IPS-18a (cell line): ENCODE measurements around the gene GABARAPL2.

Experiments
- H3K27ac ChIP-seq: one replicate; pipeline ENCODE4 v1.5.1; 2013; ENCODE audit warnings: low read length
- H3K27me3 ChIP-seq: one replicate; pipeline ENCODE4 v1.6.1; 2013; ENCODE audit warnings: mild to moderate bottlenecking, low read length; ENCODE audit not compliant: control insufficient read depth, insufficient read depth
- H3K36me3 ChIP-seq: one replicate; pipeline ENCODE4 v1.6.1; 2013; ENCODE audit warnings: low read depth, low read length; ENCODE audit not compliant: control insufficient read depth
- H3K4me1 ChIP-seq: one replicate; pipeline ENCODE4 v1.6.1; 2013; ENCODE audit warnings: low read depth, low read length; ENCODE audit not compliant: control insufficient read depth
- H3K4me3 ChIP-seq: one replicate; pipeline ENCODE4 v1.5.1; 2013; ENCODE audit warnings: low read length
- H3K9ac ChIP-seq: one replicate; pipeline ENCODE4 v1.6.1; 2013; ENCODE audit warnings: mild to moderate bottlenecking, low read length, moderate library complexity
- H3K9me3 ChIP-seq: one replicate; pipeline ENCODE4 v1.6.1; 2013; ENCODE audit warnings: low read depth, low read length; ENCODE audit not compliant: control insufficient read depth

The GABARAPL2 gene

DNA sequence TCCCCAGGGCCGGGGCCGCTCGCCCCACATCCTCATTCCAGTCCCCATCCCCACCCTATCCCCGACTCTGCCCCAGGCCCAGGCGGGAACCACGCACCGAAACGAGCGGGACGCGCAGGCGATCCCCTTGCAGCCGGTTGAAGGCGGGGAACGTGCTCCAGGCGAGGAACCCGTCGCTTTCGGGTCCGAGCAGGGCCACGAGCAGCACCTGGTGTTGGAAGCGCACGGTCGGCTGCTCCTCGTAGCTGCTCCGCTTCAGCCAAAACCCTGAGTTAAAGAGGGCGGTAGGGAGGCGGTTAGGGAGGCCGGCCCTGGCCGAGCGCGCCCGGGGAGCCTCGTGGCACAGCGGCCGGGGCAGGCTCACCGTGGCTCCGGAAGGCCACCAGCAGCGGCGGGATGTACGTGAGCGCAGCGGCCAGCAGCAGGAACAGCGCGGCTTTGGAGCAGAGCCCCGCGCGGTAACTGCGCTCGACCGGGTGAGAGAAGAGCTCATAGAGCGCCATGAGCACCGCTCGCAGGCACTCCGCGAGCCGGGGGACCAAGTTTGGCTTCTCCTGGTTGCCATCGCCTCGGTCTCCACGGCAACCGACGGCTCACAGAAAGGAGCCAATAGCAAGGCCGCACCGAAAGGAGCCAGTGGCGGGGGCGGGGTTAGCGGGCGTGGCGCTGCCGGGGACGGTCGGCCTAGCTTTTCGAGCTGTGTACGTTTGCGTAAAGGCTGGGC is 10.3 kb upstream of the GABARAPL2 start, which contains the start of gene TMEM231:
TMEM231 (minus strand) TSS at position 546 of the 724 bp plus-strand sequence; CDS start at position 503, 43 bp downstream.
- no peaks in the 10 kb centered on the region for H3K27me3 ChIP-seq
- H3K27ac ChIP-seq = peak within 1 kb of the TSS; percentile 61

DNA sequence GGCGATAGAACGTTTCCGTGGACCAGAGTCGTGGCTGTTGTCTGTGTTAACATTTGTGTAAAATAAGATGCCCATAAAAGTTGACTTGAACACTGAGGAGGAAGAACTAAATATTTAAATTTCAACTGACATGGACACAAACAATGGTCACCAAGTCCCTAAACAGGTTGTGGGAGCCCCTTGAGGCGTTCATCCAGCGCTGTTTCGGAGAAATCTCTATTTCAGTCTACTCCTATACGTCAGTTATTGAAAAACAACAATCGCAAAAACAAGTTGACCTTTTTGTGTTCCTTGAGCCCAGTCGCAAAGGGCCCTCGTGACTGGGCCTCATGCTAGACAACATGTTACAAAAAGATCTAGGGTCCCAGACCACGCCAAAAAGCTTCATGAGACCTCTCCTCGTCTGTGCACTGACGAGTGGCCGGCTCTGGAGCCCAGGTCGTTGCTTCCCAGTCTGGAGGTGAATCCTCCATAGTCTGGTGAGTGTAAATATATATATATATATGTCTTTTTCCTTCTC is 9.7 kb upstream of the GABARAPL2 start:
- Histone ChIP-seq H3K27ac (no peak overlapping the region), H3K9ac (no peak overlapping the region)

More for the DNA sequence above, 10.3 kb upstream of the GABARAPL2 start, which contains the start of gene TMEM231:
- H3K9ac ChIP-seq = peak within 1 kb of the TSS; percentile 85
- H3K4me1 ChIP-seq = peaks cover 18% of the 10 kb centered on the region
- H3K9me3 ChIP-seq = no peaks in the 10 kb centered on the region
- peak within 1 kb of the TSS; percentile 94 for H3K4me3 ChIP-seq
- H3K36me3 ChIP-seq = no peaks in the 10 kb centered on the region

DNA sequence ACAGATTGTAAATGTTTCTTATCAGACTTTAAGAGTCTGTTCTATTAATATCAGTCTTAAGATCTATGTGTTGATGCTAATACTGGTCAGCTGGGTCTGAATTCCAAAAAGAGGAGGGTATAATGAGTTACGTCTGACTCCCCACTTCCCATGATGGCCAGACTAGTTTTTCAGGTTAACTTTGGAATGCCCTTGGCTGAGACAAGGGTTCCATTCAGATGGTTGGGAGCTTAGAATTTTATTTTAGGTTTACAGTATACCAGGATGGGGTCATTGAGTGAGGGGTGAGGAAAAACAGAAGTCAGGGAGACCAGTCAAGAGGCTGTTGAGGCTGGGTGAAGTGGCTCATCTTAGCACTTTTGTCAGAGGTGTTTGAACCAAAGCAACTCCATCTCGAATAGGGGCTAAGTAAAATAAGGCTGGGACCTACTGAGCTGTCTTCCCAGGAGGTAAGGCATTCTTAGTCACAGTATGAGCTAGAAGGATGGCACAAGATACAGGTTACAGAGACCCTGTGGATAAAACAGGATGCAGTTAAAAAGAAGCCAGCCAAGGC is 7.3 kb upstream of the GABARAPL2 start:
- H3K4me1 ChIP-seq = peaks cover 21% of the 10 kb centered on the region

More for the DNA sequence above, 9.7 kb upstream of the GABARAPL2 start:
- no peaks in the 10 kb centered on the region for H3K9me3 ChIP-seq
- H3K27me3 ChIP-seq = no peaks in the 10 kb centered on the region
- peak overlapping the region; percentile 94 for H3K4me3 ChIP-seq
- H3K36me3 ChIP-seq = no peaks in the 10 kb centered on the region
- H3K4me1 ChIP-seq = peaks cover 18% of the 10 kb centered on the region

DNA sequence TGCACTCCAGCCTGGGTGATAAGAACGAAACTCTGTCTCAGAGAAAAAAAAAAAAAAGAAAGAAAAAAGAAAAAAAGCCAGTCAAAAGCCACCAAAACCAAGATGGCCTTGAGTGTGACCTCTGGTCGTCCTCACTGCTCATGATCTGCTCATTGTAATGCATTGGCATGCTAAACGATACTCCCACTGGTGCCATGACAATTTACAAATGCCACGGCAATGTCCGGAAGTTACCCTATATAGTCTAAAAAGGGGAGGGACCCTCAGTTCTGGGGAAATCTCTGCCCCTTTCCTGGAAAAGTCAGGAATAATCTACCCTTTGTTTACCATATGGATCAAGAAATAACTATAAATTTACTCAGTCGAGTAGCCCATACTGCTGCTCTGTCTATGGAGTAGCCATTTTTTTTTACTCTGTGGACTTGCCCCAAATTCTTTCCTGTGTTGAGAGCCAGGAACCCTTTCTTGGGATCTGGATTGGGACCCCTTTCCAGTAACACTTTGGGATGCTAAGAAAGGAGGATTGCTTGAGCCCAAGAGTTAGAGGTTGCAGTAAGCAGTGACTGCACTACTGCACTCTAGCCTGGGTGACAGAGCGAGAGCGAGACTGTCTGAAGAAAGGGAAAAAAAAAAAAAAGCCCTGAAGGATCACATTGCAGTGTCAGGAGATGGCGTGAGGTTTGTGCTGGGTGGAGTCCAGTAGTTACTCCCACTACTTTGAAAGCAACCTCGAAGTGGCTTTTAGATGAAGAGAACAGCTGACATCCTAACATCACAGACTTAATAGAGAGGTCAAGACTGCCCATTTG is 6.4 kb upstream of the GABARAPL2 start:
- Histone ChIP-seq H3K9me3 (no peaks in the 10 kb centered on the region), H3K27ac (peak overlapping the region; percentile 33), H3K9ac (peak overlapping the region; percentile 12), H3K4me1 (peaks cover 25% of the 10 kb centered on the region), H3K4me3 (no peak overlapping the region), H3K36me3 (no peaks in the 10 kb centered on the region), H3K27me3 (no peaks in the 10 kb centered on the region)

More for the DNA sequence above, 7.3 kb upstream of the GABARAPL2 start:
- Histone ChIP-seq H3K9ac (no peak overlapping the region), H3K9me3 (no peaks in the 10 kb centered on the region), H3K27ac (no peak overlapping the region), H3K36me3 (no peaks in the 10 kb centered on the region), H3K4me3 (no peak overlapping the region), H3K27me3 (no peaks in the 10 kb centered on the region)

DNA sequence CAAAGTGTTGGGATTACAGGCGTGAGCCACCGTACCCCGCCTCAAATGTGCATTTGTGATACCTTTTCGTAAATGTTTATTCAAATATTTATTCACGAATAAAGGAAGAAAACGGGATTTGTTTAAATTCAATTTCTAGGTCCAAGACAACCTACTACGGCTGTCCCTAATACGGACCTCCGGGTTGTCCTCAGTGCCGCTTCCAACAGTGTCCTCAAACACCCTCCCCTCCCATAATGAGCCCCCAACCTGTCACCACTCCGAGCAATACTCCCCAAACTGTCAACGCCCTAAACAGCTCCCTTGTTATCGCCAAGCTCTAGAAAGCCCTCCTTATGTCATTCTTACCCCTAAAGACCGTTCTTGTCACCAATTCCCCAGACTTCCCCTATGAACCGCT is 539 bp upstream of the GABARAPL2 start:
- peaks cover 29% of the 10 kb centered on the region for H3K36me3 ChIP-seq
- peak overlapping the region; percentile 78 for H3K4me3 ChIP-seq
- no peaks in the 10 kb centered on the region for H3K9me3 ChIP-seq
- no peak overlapping the region for H3K9ac ChIP-seq
- no peaks in the 10 kb centered on the region for H3K27me3 ChIP-seq
- peaks cover 19% of the 10 kb centered on the region for H3K4me1 ChIP-seq
- H3K27ac ChIP-seq = no peak overlapping the region

DNA sequence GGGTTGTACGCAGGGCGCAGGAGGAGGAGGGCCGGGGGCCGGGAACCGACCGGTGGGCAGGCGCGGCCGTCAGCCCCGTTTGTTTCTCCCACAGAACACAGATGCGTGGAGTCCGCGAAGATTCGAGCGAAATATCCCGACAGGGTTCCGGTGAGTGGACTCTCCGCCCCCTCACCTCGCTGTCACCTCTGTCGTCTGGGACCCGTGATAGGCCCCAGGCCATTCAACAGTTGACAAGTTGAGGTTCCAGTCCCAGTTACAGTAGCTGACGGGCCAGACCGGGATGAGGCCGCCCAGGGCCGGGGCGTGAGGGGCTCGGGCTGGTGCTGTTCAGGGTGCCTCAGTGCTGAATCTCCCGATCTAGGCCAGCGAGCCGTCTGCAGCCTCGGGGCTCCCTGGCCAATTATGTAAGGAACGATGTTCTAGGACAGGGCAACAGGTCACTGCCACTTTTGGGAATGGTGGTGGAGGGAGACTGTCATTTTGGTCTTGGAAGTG is 628 bp downstream of the GABARAPL2 start:
- H3K27me3 ChIP-seq = no peaks in the 10 kb centered on the region
- no peak overlapping the region for H3K27ac ChIP-seq
- H3K4me3 ChIP-seq = peak overlapping the region; percentile 78
- peaks cover 19% of the 10 kb centered on the region for H3K4me1 ChIP-seq
- H3K36me3 ChIP-seq = peaks cover 36% of the 10 kb centered on the region
- H3K9me3 ChIP-seq = no peaks in the 10 kb centered on the region
- peak overlapping the region; percentile 68 for H3K9ac ChIP-seq

DNA sequence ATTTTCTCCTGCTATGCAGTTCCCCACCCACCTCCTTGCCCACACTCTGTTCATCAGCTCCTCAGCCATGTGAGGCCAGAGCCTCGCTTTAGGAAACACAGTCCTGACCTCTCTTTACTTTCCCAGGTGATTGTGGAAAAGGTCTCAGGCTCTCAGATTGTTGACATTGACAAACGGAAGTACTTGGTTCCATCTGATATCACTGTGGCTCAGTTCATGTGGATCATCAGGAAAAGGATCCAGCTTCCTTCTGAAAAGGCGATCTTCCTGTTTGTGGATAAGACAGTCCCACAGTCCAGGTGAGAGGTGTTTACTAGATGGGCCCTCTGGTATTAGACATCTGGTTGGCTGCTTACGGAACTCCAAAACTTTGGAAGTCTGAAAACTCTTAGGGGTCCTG is 1.7 kb downstream of the GABARAPL2 start:
- Histone ChIP-seq H3K27me3 (no peaks in the 10 kb centered on the region), H3K9me3 (no peaks in the 10 kb centered on the region), H3K9ac (no peak overlapping the region), H3K4me1 (peaks cover 19% of the 10 kb centered on the region), H3K27ac (no peak overlapping the region), H3K36me3 (peaks cover 45% of the 10 kb centered on the region), H3K4me3 (no peak overlapping the region)

DNA sequence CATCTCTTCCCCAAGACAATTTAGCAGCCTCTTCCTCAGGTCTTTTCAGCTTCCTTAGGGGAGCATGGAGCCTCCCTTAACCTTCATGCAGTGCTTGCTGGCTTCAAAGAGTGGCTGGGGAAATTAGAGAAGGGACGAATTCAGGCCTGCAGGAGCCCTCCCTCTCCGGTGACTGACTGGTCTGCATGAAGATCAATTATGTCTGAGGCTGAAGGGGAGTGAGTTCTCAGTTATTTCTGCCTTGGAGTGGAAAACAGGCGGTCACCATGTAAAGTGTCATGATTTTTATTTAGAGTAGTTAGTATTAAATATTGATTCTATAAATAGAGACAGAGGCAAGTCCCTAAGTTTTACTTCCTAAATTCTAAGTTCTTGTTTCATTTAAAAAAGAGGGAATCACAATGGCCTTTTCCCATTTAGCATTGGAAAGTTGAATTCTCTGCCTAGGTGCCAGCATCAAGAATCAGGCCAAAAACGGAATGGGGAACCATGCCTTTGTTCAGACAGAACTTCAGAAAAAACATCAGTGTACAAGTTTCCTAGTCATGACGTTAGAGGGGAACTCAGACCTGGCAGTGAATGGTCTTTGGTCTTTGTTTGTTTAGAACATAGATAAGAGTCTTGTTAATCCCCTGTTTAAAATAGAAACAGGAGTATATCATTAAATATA is 4.4 kb downstream of the GABARAPL2 start:
- H3K27me3 ChIP-seq = no peaks in the 10 kb centered on the region
- peaks cover 57% of the 10 kb centered on the region for H3K36me3 ChIP-seq
- no peak overlapping the region for H3K4me3 ChIP-seq
- peaks cover 5% of the 10 kb centered on the region for H3K4me1 ChIP-seq
- H3K9me3 ChIP-seq = no peaks in the 10 kb centered on the region
- no peak overlapping the region for H3K9ac ChIP-seq
- H3K27ac ChIP-seq = no peak overlapping the region

DNA sequence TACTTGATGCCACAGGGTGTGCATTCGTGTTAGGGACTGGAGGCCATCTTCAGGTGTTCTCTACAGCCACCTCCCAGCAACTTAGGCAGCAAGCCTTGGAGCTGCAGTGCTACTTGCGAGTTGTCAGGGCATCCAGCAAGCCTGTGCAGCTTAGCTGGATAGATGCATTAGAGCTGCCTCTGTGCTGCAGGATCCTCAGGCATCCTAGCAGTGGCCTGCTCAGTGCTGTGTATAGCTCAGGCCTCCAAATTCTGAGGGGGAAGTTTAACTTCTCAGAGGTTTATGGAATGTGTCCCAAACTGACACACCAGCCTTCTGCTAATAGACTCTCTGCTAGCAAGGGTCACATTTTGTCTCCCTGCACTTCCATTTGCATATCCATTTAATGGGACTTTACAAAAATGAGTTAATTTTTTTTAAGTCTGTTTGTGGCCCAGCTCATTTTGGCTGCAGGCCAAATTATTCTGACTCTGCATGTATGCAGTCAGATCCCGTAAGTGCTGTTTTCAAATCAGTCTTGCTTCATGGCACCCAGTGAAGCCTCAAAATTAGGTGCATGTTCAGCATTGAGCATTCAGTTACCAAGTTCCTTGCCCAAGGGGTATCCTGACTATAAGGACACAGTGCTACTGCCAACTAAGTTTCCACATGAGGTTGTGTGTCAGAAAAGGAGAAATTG is 6.8 kb downstream of the GABARAPL2 start:
- H3K4me1 ChIP-seq = peaks cover 8% of the 10 kb centered on the region
- no peaks in the 10 kb centered on the region for H3K27me3 ChIP-seq
- no peak overlapping the region for H3K9ac ChIP-seq
- no peak overlapping the region for H3K27ac ChIP-seq
- no peaks in the 10 kb centered on the region for H3K9me3 ChIP-seq
- H3K36me3 ChIP-seq = peaks cover 76% of the 10 kb centered on the region
- no peak overlapping the region for H3K4me3 ChIP-seq

DNA sequence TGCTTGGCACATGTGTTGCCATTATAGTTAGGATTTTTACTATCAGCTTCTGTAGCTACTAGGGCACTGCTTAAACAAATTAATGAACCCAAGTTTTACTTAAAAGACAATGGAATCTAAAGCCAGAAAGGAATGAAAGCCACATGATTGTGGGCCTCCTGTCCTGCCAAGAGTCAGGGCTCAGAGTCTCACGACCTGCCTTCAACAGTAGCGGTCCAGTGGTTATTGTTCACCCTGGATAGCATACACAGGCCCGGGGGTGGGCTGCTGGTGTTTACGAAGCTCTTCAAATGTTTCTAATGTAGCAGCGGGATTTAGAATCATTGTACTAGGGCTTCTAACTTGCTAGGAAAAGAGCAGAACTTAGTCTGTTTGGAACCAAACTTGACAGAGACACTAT is 7.8 kb downstream of the GABARAPL2 start:
- no peak overlapping the region for H3K27ac ChIP-seq
- H3K9me3 ChIP-seq = no peaks in the 10 kb centered on the region
- no peaks in the 10 kb centered on the region for H3K27me3 ChIP-seq
- H3K36me3 ChIP-seq = peaks cover 73% of the 10 kb centered on the region
- H3K9ac ChIP-seq = no peak overlapping the region
- H3K4me1 ChIP-seq = peaks cover 8% of the 10 kb centered on the region
- no peak overlapping the region for H3K4me3 ChIP-seq
